A673 (cell line): ENCODE results near the gene RCBTB2.

Experiments used
- CTCF ChIP-seq: fragments of 300-800, 200-600 bp; sonication (generic); conservative IDR thresholded peaks from 2 replicates; pipeline ENCODE4 v1.5.1; 2017; ENCODE audit warnings: low read depth, mild to moderate bottlenecking, antibody characterized with exemption, low read length, moderate library complexity, mixed read lengths
- EZH2 ChIP-seq: fragments of 200-600 bp; sonication (generic); IDR thresholded peaks from 2 replicates; pipeline ENCODE4 v1.6.1; 2017; ENCODE audit warnings: borderline replicate concordance, low read depth, mild to moderate bottlenecking, mixed read lengths, antibody characterized with exemption, low read length; ENCODE audit not compliant: poor library complexity, severe bottlenecking

- TF ChIP-seq CTCF (no peak), EZH2 (no peak)
Observed at GRCh38 chr13:48448285-48448958, 84.5 kb downstream of the RCBTB2 start.
